Esophagus muscularis mucosa (tissue), 4 donors: ENCODE results near the gene ADCY5.

Experiments used
- EP300 ChIP-seq: sonication (generic); formaldehyde crosslinking; IDR thresholded peaks from one replicate; pipeline ENCODE4 v1.6.1; 2017; ENCODE audit warnings: antibody characterized with exemption
- POLR2A ChIP-seq: fragments of 450-650 bp; IDR thresholded peaks from one replicate; pipeline ENCODE4 v1.6.1; 2017; ENCODE audit warnings: antibody characterized with exemption, moderate library complexity, mild to moderate bottlenecking, low read depth
- TF ChIP-seq, protein P1 (sequence below), 3 experiments: fragments of 200-600 bp in 2 of 3; fragments of 450-650 bp in 1 of 3; sonication (generic) in 2 of 3; IDR thresholded peaks; one replicate each; pipeline ENCODE4 v1.5.1; 2017 to 2019; ENCODE audit warnings: antibody characterized with exemption in 3 of 3, mild to moderate bottlenecking in 2 of 3, moderate library complexity in 1 of 3

DNA sequence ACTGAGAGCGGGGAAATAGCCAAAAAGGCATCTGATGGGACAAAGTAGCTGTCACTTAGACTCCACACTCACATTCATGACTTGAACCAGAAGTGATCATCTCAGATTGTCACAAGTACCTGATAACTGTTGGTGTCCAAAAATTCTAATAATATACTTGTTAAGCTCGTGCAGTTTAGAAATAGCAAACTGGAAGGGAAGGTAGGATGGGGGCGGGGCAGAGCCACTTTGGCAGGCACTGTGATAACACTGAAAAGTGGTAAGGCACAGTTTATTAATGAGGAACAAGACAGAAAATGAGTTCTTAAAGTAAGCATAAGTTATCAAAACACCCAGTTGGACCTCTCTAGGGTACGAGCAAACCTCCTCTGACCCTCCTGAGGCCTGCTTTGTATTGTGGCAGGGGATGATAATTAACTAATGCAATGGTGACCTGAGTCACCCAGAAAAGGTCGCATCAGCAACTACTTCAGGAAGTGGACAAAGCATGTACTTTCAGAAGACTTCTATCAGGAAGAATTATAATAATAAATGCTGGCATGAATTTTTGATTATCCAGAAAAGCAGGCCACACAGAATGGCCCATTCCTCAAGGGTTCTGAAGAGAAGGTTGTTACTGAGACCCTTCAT, 54.4 kb downstream of the ADCY5 start:
- TF ChIP-seq, protein P1, sequence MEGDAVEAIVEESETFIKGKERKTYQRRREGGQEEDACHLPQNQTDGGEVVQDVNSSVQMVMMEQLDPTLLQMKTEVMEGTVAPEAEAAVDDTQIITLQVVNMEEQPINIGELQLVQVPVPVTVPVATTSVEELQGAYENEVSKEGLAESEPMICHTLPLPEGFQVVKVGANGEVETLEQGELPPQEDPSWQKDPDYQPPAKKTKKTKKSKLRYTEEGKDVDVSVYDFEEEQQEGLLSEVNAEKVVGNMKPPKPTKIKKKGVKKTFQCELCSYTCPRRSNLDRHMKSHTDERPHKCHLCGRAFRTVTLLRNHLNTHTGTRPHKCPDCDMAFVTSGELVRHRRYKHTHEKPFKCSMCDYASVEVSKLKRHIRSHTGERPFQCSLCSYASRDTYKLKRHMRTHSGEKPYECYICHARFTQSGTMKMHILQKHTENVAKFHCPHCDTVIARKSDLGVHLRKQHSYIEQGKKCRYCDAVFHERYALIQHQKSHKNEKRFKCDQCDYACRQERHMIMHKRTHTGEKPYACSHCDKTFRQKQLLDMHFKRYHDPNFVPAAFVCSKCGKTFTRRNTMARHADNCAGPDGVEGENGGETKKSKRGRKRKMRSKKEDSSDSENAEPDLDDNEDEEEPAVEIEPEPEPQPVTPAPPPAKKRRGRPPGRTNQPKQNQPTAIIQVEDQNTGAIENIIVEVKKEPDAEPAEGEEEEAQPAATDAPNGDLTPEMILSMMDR (IDR thresholded peaks at IDR 0.05) = no peak
- TF ChIP-seq POLR2A = no peak
- TF ChIP-seq EP300 = no peak
